Neuronal stem cell (in vitro differentiated cells): ENCODE measurements around the gene ABHD5.

Experiments
- DNase-seq: peaks from one replicate; pipeline ENCODE4 v3.0.0-alpha.2; 2013; ENCODE audit warnings: low spot score
- H2AFZ ChIP-seq: one replicate; pipeline ENCODE4 v1.6.1; 2013; ENCODE audit warnings: mild to moderate bottlenecking, low read length, inconsistent platforms
- H2AK5ac ChIP-seq: 2 replicates; pipeline ENCODE4 v1.6.1; 2013; ENCODE audit warnings: low read depth, mild to moderate bottlenecking, inconsistent platforms, low read length, moderate library complexity, mixed read lengths
- H2BK120ac ChIP-seq: 2 replicates; pipeline ENCODE4 v1.6.1; 2013; ENCODE audit warnings: low read depth, mild to moderate bottlenecking, inconsistent platforms, low read length, moderate library complexity, mixed read lengths
- H2BK12ac ChIP-seq: one replicate; pipeline ENCODE4 v1.6.1; 2013; ENCODE audit warnings: low read length, inconsistent platforms
- H2BK15ac ChIP-seq: 2 replicates; pipeline ENCODE4 v1.6.1; 2013; ENCODE audit warnings: mild to moderate bottlenecking, low read length, inconsistent platforms, mixed read lengths
- H2BK5ac ChIP-seq: one replicate; pipeline ENCODE4 v1.6.1; 2013; ENCODE audit warnings: inconsistent platforms, mild to moderate bottlenecking, low read length, moderate library complexity
- H3K14ac ChIP-seq: one replicate; pipeline ENCODE4 v1.6.1; 2013; ENCODE audit warnings: low read length, inconsistent platforms
- H3K18ac ChIP-seq: 2 replicates; pipeline ENCODE4 v1.6.1; 2013; ENCODE audit warnings: low read length, inconsistent platforms
- H3K23ac ChIP-seq: 2 replicates; pipeline ENCODE4 v1.6.1; 2013; ENCODE audit warnings: low read depth, mild to moderate bottlenecking, mixed read lengths, low read length, inconsistent platforms; ENCODE audit not compliant: poor library complexity
- H3K27ac ChIP-seq: replicated peaks from 3 replicates; pipeline ENCODE4 v1.5.1; 2013; ENCODE audit warnings: low read length, inconsistent platforms
- H3K27me3 ChIP-seq, 3 experiments: 2 replicates each; pipeline ENCODE4 v1.6.1; 2013; ENCODE audit warnings: low read length in 3 of 3, mild to moderate bottlenecking in 2 of 3, inconsistent platforms in 1 of 3, low read depth in 1 of 3, mixed read lengths in 1 of 3, moderate library complexity in 1 of 3; ENCODE audit not compliant: control insufficient read depth in 3 of 3, insufficient read depth in 3 of 3
- H3K36me3 ChIP-seq, 2 donors: replicated peaks in 1 of 2; 2 replicates each; pipeline ENCODE4 v1.6.1; 2013; ENCODE audit warnings: low read length in 2 of 2; ENCODE audit not compliant: control insufficient read depth in 2 of 2, insufficient read depth in 2 of 2
- H3K4ac ChIP-seq: 2 replicates; pipeline ENCODE4 v1.6.1; 2013; ENCODE audit warnings: inconsistent platforms, mild to moderate bottlenecking, low read length, moderate library complexity
- H3K4me1 ChIP-seq, 2 donors: 1 replicate in 1 of 2; 2 replicates in 1 of 2; pipeline ENCODE4 v1.6.1; 2013; ENCODE audit warnings: low read length in 2 of 2, low read depth in 1 of 2; ENCODE audit not compliant: control insufficient read depth in 2 of 2, insufficient read depth in 1 of 2
- H3K4me2 ChIP-seq: one replicate; pipeline ENCODE4 v1.6.1; 2013; ENCODE audit warnings: mild to moderate bottlenecking, low read length, inconsistent platforms; ENCODE audit not compliant: insufficient read depth, poor library complexity, severe bottlenecking
- H3K4me3 ChIP-seq, 2 donors: 2 replicates each; pipeline ENCODE4 v1.5.1; 2013; ENCODE audit warnings: low read length in 2 of 2, mild to moderate bottlenecking in 2 of 2, inconsistent platforms in 1 of 2, moderate library complexity in 1 of 2
- H3K79me1 ChIP-seq: one replicate; pipeline ENCODE4 v1.6.1; 2013; ENCODE audit warnings: low read depth, mild to moderate bottlenecking, inconsistent platforms, low read length, moderate library complexity
- H3K9ac ChIP-seq: one replicate; pipeline ENCODE4 v1.6.1; 2013; ENCODE audit warnings: mild to moderate bottlenecking, low read depth, low read length, inconsistent platforms; ENCODE audit not compliant: poor library complexity
- H3K9me3 ChIP-seq, 2 donors: replicated peaks in 1 of 2; 2 replicates each; pipeline versions ENCODE3 to v1.6.1; 2013; ENCODE audit warnings: low read length in 2 of 2, mild to moderate bottlenecking in 2 of 2, inconsistent platforms in 1 of 2, low read depth in 1 of 2, mixed read lengths in 1 of 2, moderate library complexity in 1 of 2; ENCODE audit not compliant: control insufficient read depth in 2 of 2, insufficient read depth in 1 of 2
- H4K8ac ChIP-seq: one replicate; pipeline ENCODE4 v1.6.1; 2013; ENCODE audit warnings: low read depth, mild to moderate bottlenecking, inconsistent platforms, low read length, moderate library complexity
- H4K91ac ChIP-seq: one replicate; pipeline ENCODE4 v1.6.1; 2013; ENCODE audit warnings: low read length, low read depth, mild to moderate bottlenecking, inconsistent platforms; ENCODE audit not compliant: poor library complexity
- WGBS, 2 donors: extraction: QIAGEN DNeasy Blood & Tissue Kit; methylation state at CpG; one replicate each; pipeline ENCODE4 v1.1.7; 2013; ENCODE audit warnings: missing lambda C conversion rate in 2 of 2, mixed read lengths in 1 of 2; ENCODE audit not compliant: insufficient read length in 2 of 2, insufficient replicate concordance in 1 of 2; ENCODE audit errors: extremely low coverage in 2 of 2; 5-methylcytosine and 5-hydroxymethylcytosine counted together

Gene ABHD5

DNA sequence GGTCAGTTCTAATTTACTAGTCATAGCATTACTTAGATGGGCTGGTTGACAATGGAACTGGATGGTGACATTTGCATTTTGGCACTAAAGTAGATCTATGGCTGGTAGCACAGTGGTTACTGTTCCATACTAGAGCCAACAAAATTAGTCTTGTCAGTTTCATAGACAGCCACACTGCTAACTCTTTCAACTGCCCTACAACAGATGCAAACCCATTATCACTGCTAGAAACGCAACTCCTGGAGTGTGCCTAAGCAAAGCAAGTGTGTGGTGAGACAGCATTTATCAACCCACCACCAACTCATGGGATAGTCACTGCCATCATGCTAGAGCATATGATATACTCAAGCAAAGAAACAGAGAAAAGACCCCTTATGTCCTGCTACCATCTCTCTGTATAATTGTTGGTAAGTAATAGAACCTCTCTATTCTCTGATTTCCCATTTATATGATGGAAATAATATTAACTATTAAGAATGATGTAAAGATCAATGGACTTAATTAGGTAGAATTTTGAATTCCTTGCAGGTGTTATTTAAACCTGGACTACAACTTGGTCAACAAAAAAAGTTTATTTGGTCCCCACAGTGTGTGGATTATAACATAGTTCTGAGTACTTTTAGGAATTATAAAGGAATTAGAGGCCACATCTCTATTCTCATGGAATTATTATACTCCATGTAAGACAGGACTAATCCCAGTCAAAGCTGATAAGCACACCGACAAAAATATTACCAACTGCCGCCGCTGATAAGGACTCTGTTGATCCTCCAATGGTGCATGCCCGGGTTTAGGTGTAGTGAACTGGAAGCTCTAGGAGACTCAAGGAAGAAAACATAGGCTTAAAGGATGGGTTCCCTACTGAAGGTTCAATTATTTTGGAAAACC is 19.9 kb upstream of the ABHD5 start:
- no peak overlapping the region for H3K18ac ChIP-seq
- H3K79me1 ChIP-seq, result no peaks in the 10 kb centered on the region
- H3K23ac ChIP-seq, result no peak overlapping the region
- no peaks in the 10 kb centered on the region for H3K4me1 ChIP-seq
- H3K27me3 ChIP-seq, result no peaks in the 10 kb centered on the region
- H3K36me3 ChIP-seq, result no peaks in the 10 kb centered on the region
- H3K27ac ChIP-seq, result no peak overlapping the region
- H2BK5ac ChIP-seq, result no peak overlapping the region
- H3K4me3 ChIP-seq, result no peak overlapping the region
- no peaks in the 10 kb centered on the region for H3K9me3 ChIP-seq
- no peak overlapping the region for H2AFZ ChIP-seq
- H3K4me2 ChIP-seq, result no peak overlapping the region
- no CpG with 5 or more reads among the region's 5 CpGs for WGBS, 2 donors
- H2AK5ac ChIP-seq, result no peak overlapping the region
- H2BK12ac ChIP-seq, result no peak overlapping the region
- no peak overlapping the region for H3K9ac ChIP-seq
- no peak overlapping the region for H3K4ac ChIP-seq
- H4K91ac ChIP-seq, result no peak overlapping the region
- no peak overlapping the region for H2BK15ac ChIP-seq
- H4K8ac ChIP-seq, result no peak overlapping the region
- H3K14ac ChIP-seq, result no peak overlapping the region
- no peak overlapping the region for H2BK120ac ChIP-seq
- DNase-seq, result no peak

GRCh38 chr3:43674345-43675085 is 16.2 kb upstream of the ABHD5 start:
- H3K4me2 ChIP-seq, result no peak overlapping the region
- WGBS, 2 donors, result no CpG with 5 or more reads among the region's 3 CpGs
- H3K18ac ChIP-seq, result no peak overlapping the region
- H2BK5ac ChIP-seq, result no peak overlapping the region
- H3K4me3 ChIP-seq, result no peak overlapping the region
- H2BK12ac ChIP-seq, result no peak overlapping the region
- no peak overlapping the region for H3K14ac ChIP-seq
- H3K4me1 ChIP-seq, result no peaks in the 10 kb centered on the region
- H3K9me3 ChIP-seq, result peaks cover 0 to 3% of the 10 kb centered on the region in 2 donors
- no peak overlapping the region for H3K9ac ChIP-seq
- H3K79me1 ChIP-seq, result no peaks in the 10 kb centered on the region
- no peak overlapping the region for H4K91ac ChIP-seq
- H3K27me3 ChIP-seq, result no peaks in the 10 kb centered on the region
- no peak overlapping the region for H2BK15ac ChIP-seq
- H3K4ac ChIP-seq, result no peak overlapping the region
- H2AK5ac ChIP-seq, result no peak overlapping the region
- no peak overlapping the region for H4K8ac ChIP-seq
- H3K36me3 ChIP-seq, result no peaks in the 10 kb centered on the region
- no peak overlapping the region for H3K23ac ChIP-seq
- no peak overlapping the region for H3K27ac ChIP-seq
- no peak for DNase-seq
- no peak overlapping the region for H2AFZ ChIP-seq
- H2BK120ac ChIP-seq, result no peak overlapping the region

- Histone ChIP-seq H3K9me3 (peaks cover 0 to 3% of the 10 kb centered on the region in 2 donors), H3K4me2 (no peak overlapping the region), H3K27me3 (no peaks in the 10 kb centered on the region), H3K23ac (no peak overlapping the region), H3K14ac (no peak overlapping the region), H4K91ac (no peak overlapping the region), H3K4ac (no peak overlapping the region), H3K18ac (no peak overlapping the region), H2BK120ac (no peak overlapping the region), H3K79me1 (no peaks in the 10 kb centered on the region), H2AFZ (no peak overlapping the region), H3K27ac (no peak overlapping the region), H2AK5ac (no peak overlapping the region), H3K4me3 (no peak overlapping the region), H2BK12ac (no peak overlapping the region), H2BK5ac (no peak overlapping the region), H3K4me1 (no peaks in the 10 kb centered on the region), H2BK15ac (no peak overlapping the region), H3K9ac (no peak overlapping the region), H4K8ac (no peak overlapping the region), H3K36me3 (no peaks in the 10 kb centered on the region)
- no peak for DNase-seq
Measured at GRCh38 chr3:43675593-43675992, 15.1 kb upstream of the ABHD5 start.

GRCh38 chr3:43676441-43676840 is 14.3 kb upstream of the ABHD5 start:
- Histone ChIP-seq H4K91ac (no peak overlapping the region), H3K14ac (no peak overlapping the region), H3K27ac (no peak overlapping the region), H3K27me3 (no peaks in the 10 kb centered on the region), H3K18ac (no peak overlapping the region), H3K4me2 (no peak overlapping the region), H3K9me3 (peaks cover 0 to 3% of the 10 kb centered on the region in 2 donors), H2BK120ac (no peak overlapping the region), H3K36me3 (no peaks in the 10 kb centered on the region), H4K8ac (no peak overlapping the region), H2AFZ (no peak overlapping the region), H3K4me1 (no peaks in the 10 kb centered on the region), H2AK5ac (no peak overlapping the region), H2BK12ac (no peak overlapping the region), H3K79me1 (no peaks in the 10 kb centered on the region), H2BK15ac (no peak overlapping the region), H3K23ac (no peak overlapping the region), H3K9ac (no peak overlapping the region), H3K4ac (no peak overlapping the region), H2BK5ac (no peak overlapping the region), H3K4me3 (no peak overlapping the region)
- WGBS, 2 donors, result no CpG with 5 or more reads among the region's 1 CpG
- no peak for DNase-seq
